OCI-LY7 (cell line): ENCODE data around the gene ASXL1.

Experiments used
- EZH2phosphoT487 ChIP-seq: fragments of 200-600 bp; sonication (generic); IDR thresholded peaks from 2 replicates; pipeline ENCODE4 v1.6.1; 2018; ENCODE audit warnings: low read depth, borderline replicate concordance, mild to moderate bottlenecking, mixed run types, antibody characterized with exemption, low read length, moderate library complexity, mixed read lengths
- TF ChIP-seq, protein P1 (sequence below): fragments of 200-600 bp; sonication (generic); conservative IDR thresholded peaks from 2 replicates; pipeline ENCODE4 v1.5.1; 2014; ENCODE audit warnings: mild to moderate bottlenecking, antibody characterized with exemption, low read length, moderate library complexity, mixed read lengths

DNA sequence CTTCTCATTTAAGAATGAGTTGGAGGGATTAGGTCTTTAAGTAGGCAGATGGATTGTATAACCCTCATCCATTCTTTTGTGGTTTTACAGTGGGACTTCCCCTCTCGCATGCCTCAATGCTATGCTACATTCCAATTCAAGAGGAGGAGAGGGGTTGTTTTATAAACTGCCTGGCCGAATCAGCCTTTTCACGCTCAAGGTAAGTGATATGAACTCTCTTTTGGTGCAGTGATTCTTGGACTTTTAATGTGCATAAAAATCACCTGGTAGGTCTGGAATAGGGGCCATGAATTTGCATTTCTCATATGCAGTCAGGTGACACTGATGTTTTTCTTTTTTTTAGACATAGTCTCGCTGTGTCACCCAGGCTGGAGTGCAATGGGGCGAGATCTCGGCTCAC is 10.8 kb downstream of the ASXL1 start:
- TF ChIP-seq, protein P1, sequence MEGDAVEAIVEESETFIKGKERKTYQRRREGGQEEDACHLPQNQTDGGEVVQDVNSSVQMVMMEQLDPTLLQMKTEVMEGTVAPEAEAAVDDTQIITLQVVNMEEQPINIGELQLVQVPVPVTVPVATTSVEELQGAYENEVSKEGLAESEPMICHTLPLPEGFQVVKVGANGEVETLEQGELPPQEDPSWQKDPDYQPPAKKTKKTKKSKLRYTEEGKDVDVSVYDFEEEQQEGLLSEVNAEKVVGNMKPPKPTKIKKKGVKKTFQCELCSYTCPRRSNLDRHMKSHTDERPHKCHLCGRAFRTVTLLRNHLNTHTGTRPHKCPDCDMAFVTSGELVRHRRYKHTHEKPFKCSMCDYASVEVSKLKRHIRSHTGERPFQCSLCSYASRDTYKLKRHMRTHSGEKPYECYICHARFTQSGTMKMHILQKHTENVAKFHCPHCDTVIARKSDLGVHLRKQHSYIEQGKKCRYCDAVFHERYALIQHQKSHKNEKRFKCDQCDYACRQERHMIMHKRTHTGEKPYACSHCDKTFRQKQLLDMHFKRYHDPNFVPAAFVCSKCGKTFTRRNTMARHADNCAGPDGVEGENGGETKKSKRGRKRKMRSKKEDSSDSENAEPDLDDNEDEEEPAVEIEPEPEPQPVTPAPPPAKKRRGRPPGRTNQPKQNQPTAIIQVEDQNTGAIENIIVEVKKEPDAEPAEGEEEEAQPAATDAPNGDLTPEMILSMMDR = no peak
- no peak for TF ChIP-seq EZH2phosphoT487
